ENCODE measurements around the gene TRPM8.

TRPM8 gene

GRCh38 chr2:233976690-233977294, 59.6 kb downstream of the TRPM8 start:
- peak; percentile 10 for DNase-seq

- DNase-seq: no peak
Observed at GRCh38 chr2:233977296-233977837, 60.2 kb downstream of the TRPM8 start.

GRCh38 chr2:233979748-233980147, 62.6 kb downstream of the TRPM8 start:
- DNase-seq: no peak

- no peak for DNase-seq
Observed at GRCh38 chr2:233980955-233981561, 63.9 kb downstream of the TRPM8 start.

- DNase-seq: no peak
Observed at GRCh38 chr2:233981574-233982420, 64.6 kb downstream of the TRPM8 start.

- DNase-seq: no peak
Observed at GRCh38 chr2:233982421-233983121, 65.4 kb downstream of the TRPM8 start.

GRCh38 chr2:233983445-233983844, 66.3 kb downstream of the TRPM8 start:
- DNase-seq: no peak

- no peak for DNase-seq
Observed at GRCh38 chr2:233988581-233988980, 71.4 kb downstream of the TRPM8 start.

- DNase-seq: no peak
Observed at GRCh38 chr2:233989221-233989858, 72.2 kb downstream of the TRPM8 start.

- no peak for DNase-seq
Observed at GRCh38 chr2:233990261-233990798, 73.2 kb downstream of the TRPM8 start.

- no peak for DNase-seq
Observed at GRCh38 chr2:233991196-233991595, 74.0 kb downstream of the TRPM8 start.

- DNase-seq: no peak
Observed at GRCh38 chr2:233992513-233993217, 75.5 kb downstream of the TRPM8 start.

- DNase-seq: no peak
Observed at GRCh38 chr2:233993461-233993860, 76.3 kb downstream of the TRPM8 start.

- DNase-seq: no peak
Observed at GRCh38 chr2:233994151-233994550, 77.0 kb downstream of the TRPM8 start.

- no peak for DNase-seq
Observed at GRCh38 chr2:233996000-233996399, 78.8 kb downstream of the TRPM8 start.

- no peak for DNase-seq
Observed at GRCh38 chr2:233996461-233996860, 79.3 kb downstream of the TRPM8 start.

- no peak for DNase-seq
Observed at GRCh38 chr2:233997707-233998106, 80.5 kb downstream of the TRPM8 start.

- DNase-seq: no peak
Observed at GRCh38 chr2:233999182-233999581, 82.0 kb downstream of the TRPM8 start.

- no peak for DNase-seq
Observed at GRCh38 chr2:234001380-234002160, 84.4 kb downstream of the TRPM8 start.

- no peak for DNase-seq
Observed at GRCh38 chr2:234002281-234002680, 85.1 kb downstream of the TRPM8 start.
